ENCODE results near the gene LHPP.

The LHPP gene

GRCh38 chr10:124643330-124644009 is 181.8 kb downstream of the LHPP start:
- DNase-seq (ENCODE audit: low read depth in 2 of 2) = no peak

- DNase-seq (ENCODE audit: low read depth in 2 of 2) = no peak
Observed at GRCh38 chr10:124644236-124644635, 182.6 kb downstream of the LHPP start.

GRCh38 chr10:124644771-124645415 is 183.3 kb downstream of the LHPP start:
- no peak for DNase-seq (ENCODE audit: low read depth in 2 of 2)

GRCh38 chr10:124645467-124646095 is 184.0 kb downstream of the LHPP start:
- DNase-seq (ENCODE audit: low read depth in 2 of 2) = no peak

- DNase-seq (ENCODE audit: low read depth in 2 of 2) = no peak
Observed at GRCh38 chr10:124646483-124647352, 185.1 kb downstream of the LHPP start.

GRCh38 chr10:124647421-124648130 is 186.0 kb downstream of the LHPP start:
- peak; percentile 43 to 55 for DNase-seq (ENCODE audit: low read depth in 2 of 2)

- DNase-seq (ENCODE audit: low read depth in 2 of 2) = no peak
Observed at GRCh38 chr10:124648131-124648475, 186.5 kb downstream of the LHPP start.

- DNase-seq (ENCODE audit: low read depth in 2 of 2) = no peak
Observed at GRCh38 chr10:124648738-124649137, 187.1 kb downstream of the LHPP start.

- DNase-seq (ENCODE audit: low read depth in 2 of 2) = no peak
Observed at GRCh38 chr10:124649214-124649613, 187.6 kb downstream of the LHPP start.

- no peak for DNase-seq (ENCODE audit: low read depth in 2 of 2)
Observed at GRCh38 chr10:124650263-124650662, 188.6 kb downstream of the LHPP start.

GRCh38 chr10:124650820-124651401 is 189.3 kb downstream of the LHPP start:
- peak in 1 of 2 donors; percentile 40 for DNase-seq (ENCODE audit: low read depth in 2 of 2)

GRCh38 chr10:124651402-124651891 is 189.8 kb downstream of the LHPP start:
- no peak for DNase-seq (ENCODE audit: low read depth in 2 of 2)

GRCh38 chr10:124652200-124652599 is 190.6 kb downstream of the LHPP start:
- DNase-seq (ENCODE audit: low read depth in 2 of 2) = no peak

GRCh38 chr10:124652701-124653100 is 191.1 kb downstream of the LHPP start:
- DNase-seq (ENCODE audit: low read depth in 2 of 2) = no peak

- DNase-seq (ENCODE audit: low read depth in 2 of 2) = no peak
Observed at GRCh38 chr10:124653311-124653710, 191.7 kb downstream of the LHPP start.

- no peak for DNase-seq (ENCODE audit: low read depth in 2 of 2)
Observed at GRCh38 chr10:124653811-124654651, 192.4 kb downstream of the LHPP start.

GRCh38 chr10:124654686-124655085 is 193.1 kb downstream of the LHPP start:
- DNase-seq (ENCODE audit: low read depth in 2 of 2) = no peak

GRCh38 chr10:124655191-124656112 is 193.8 kb downstream of the LHPP start:
- no peak for DNase-seq (ENCODE audit: low read depth in 2 of 2)

- no peak for DNase-seq (ENCODE audit: low read depth in 2 of 2)
Observed at GRCh38 chr10:124656113-124656490, 194.5 kb downstream of the LHPP start.

Measured in stimulated activated CD4-positive, alpha-beta T cell treated with anti-CD3 and anti-CD28 coated beads, Interleukin-15, amount 100 ng/mL, for 48 hours (primary cell).